GM12872 (cell line): ENCODE results near the gene ZDHHC14.

Experiments used
- CTCF ChIP-seq: IDR thresholded peaks from 3 replicates; pipeline ENCODE4 v1.5.1; 2011; ENCODE audit warnings: low read depth, mild to moderate bottlenecking, low read length, moderate library complexity; ENCODE audit not compliant: insufficient read depth

The ZDHHC14 gene

GRCh38 chr6:157718503-157719187 lies 337.7 kb downstream of the ZDHHC14 start:
- no peak for TF ChIP-seq CTCF

- no peak for TF ChIP-seq CTCF
Measured at GRCh38 chr6:157721426-157721825, 340.4 kb downstream of the ZDHHC14 start.

- no peak for TF ChIP-seq CTCF
Measured at GRCh38 chr6:157721830-157722229, 340.8 kb downstream of the ZDHHC14 start.

- TF ChIP-seq CTCF, result no peak
Measured at GRCh38 chr6:157723376-157723775, 342.4 kb downstream of the ZDHHC14 start.

- TF ChIP-seq CTCF, result no peak
Measured at GRCh38 chr6:157724138-157724820, 343.3 kb downstream of the ZDHHC14 start.

DNA sequence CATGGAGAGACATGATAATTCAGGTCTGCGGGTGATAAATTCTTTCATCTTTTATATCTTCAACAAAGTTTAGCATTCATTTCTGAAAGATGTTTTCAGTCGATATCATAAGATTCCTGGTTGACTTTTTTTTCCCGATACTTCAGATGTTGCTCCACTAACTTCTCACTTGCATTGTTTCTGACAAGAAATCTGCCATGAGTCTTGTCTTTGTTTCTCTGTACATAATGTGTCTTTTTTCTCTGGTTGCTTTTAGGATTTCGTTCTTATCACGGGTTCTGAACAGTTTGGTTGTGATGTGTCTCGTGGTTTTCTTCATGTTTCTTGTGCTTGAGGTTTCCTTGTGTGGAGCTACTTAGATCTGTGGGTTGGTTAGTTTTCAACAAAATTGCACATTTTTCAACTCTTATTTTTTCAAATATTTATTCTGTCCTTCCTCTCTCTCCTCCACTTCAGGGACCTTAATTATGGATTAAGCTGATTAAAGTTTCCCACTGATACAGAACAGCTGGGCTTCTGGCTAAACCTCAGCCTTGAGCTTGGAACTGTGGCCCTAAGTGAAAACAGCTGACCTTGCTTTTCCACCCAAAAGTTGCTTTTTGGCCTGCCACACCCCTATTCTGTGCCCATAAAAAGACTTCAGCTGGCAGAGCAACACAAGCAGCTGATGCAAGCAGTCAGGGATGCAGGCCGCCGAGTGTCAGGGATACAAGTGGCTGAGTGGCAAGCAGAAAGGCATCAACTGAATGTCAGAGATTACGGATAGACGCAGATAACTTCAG lies 344.2 kb downstream of the ZDHHC14 start:
- no peak for TF ChIP-seq CTCF

DNA sequence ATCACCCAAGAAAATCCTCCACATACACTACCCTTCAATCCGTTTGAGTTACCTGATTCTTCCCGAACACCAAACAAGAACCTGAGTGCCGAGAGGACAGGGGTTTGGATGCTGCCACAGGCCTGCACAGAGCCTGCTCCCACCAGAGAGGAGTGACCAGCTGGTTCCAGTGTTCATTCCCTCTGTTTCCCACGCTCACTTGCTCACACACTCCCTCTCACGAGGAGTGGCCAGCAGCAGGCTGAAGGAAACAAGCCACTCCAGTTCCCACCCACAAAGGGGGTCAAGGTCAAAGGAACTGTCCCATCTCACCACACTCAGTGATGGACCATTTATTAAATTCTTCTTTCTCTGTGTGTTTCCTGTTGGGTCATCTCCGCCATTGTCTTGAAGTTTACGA lies 344.8 kb downstream of the ZDHHC14 start:
- TF ChIP-seq CTCF, result no peak
